GM11168 (cell line): ENCODE results near the gene CRYBA1.

Experiments
- in situ Hi-C: fragments of 300-500 bp; cut with MboI; formaldehyde crosslinking; loops from one replicate; pipeline ENCODE4 v1.12.0; 2022; ENCODE audit warnings: low sequenced_read_pairs; ENCODE audit not compliant: unreplicated experiment

CRYBA1 gene

DNA sequence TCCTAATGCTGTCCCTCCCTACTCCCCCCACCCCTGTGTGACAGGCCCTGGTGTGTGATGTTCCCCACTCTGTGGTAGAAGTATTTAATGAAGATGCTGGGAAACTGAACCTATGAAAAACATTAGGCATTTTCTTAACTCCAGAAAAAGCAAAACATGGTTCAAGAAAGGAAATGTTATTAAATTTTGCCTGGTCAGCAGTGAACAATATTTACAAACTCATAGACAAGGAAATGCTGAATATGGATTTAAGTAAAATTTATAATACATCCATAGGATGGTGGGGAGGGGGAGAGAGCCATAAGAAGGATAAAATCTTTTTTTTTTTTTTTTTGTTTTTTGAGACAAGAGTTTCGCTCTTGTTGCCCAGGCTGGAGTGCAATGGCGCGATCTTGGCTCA lies 10.8 kb upstream of the CRYBA1 start:
- in situ Hi-C loops, result no loop called here

DNA sequence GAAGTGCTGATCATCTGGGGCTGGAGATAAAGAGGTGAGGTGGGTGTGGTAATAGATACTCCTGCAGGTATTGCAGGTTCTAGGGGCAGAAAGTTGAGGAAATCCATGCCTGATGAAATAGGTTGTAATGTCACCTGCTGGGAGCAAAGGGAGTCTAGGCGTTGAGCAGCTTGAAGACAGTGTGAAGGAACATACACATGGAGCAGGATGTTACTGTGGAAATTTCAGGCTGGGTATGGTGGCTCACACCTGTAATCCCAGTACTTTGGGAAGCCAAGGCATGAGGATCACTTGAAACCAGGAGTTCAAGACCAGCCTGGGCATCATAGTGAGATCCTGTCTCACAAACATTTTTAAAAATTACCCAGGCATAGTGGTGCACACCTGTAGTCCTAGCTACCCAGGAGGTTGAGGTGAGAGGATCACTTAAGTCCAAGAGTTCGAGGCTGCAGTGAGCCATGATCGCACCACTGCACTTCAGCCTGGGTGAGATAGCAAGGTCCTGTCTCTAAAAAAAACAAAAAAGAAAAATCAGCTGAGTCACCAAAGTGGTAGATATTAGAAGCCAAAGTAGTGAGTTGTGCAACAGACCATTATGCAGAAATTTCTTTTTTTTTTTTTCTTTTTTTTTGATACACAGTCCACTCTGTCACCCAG lies 9.1 kb upstream of the CRYBA1 start:
- in situ Hi-C loops, result no loop called here

DNA sequence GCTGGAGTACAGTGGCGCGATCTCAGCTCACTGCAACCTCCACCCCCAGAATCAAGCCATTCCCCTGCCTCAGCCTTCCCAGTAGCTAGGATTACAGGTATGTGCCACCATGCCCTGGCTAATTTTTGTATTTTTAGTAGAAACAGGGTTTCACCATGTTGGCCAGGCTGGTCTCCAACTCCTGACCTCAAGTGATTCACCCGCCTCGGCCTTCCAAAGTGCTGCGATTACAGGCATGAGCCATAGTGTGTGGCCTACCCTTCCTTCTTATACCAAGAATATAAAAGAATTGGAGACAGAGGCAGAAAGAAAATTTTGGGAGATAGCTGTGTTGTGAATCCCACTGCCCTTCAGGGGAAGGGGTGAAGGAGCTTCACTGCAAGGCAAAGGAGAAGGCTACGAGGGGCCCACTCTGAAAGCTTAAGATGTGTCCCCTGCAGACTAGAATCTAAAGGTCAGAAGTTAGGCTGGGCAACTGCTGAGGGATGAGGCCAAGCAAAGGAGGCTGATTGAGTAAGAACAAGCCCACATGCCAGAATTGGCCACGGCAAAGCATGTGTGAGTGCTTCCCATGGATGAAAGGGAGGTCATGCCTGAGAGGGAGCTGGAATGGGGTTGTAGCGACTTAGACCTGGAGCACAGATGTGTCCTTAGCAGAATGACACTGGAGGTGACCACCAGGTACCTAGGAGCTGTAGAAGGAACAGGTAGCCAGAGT lies 8.4 kb upstream of the CRYBA1 start:
- in situ Hi-C loops, result no loop called here

DNA sequence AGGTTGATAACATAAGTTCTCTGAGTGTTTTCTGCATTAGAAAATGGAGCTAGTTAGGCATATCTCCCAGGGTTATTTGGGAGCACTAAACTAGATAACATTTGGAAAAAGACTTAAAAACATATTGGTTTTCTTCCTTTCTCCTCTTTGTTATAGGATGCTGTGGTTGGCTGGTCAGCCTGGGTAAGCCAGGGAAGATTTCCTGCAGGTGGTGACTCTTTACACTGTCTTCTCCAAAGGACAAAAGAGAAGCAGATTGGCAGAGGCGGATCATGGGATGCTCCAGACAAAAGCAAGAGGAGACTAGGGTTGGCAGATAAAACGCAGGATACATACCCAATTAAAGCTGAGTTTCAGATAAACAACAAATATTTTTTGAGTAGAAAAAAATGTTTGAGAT lies 6.2 kb upstream of the CRYBA1 start:
- in situ Hi-C loops, result no loop called here

DNA sequence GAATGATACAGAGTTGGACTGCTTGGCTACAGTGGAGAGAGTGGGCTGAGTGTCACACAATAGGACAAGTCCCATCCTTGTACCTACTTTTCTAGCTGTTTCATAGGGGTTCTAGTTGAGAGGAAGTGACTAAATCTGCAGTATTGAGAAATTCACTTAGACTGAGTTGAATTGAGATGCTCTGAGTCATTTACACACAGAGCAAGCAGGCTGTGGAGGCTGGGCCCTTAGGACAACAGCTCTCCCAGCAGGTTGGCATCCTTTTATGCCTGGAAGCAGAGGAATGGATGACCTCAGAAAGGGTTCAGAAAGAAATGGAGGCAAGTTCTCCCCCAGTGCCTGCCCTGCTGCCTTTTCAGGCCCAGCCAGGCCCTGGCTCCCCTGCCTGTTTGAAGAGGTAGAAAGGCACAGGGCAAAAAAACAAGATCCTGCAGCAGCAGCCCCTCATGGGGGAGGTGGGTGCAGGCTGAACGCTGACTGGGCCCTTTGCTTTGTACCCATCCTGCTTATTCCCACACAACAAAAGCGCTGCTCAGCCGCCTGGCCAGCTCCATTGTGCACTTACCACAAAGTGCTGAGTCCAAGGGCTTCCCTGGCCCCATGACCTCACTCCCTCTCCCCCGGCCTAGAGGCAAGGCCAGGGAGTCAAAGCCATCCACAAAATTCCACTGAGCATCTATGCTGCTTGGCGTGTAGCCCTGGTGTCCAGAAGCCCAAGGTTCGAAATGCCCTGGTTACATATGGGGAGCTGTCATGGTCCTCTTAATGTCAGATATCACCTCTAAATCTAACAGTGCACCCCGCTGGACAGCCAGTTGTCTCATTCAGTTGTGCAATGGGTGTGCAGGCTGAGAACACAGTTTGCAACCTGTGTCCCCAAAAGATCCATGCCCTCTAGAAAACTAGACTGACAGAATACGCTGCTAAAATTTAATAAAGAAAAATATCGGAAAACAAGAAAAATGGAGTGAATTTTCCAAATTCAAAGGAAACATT lies 5.4 kb upstream of the CRYBA1 start:
- in situ Hi-C loops, result no loop called here

DNA sequence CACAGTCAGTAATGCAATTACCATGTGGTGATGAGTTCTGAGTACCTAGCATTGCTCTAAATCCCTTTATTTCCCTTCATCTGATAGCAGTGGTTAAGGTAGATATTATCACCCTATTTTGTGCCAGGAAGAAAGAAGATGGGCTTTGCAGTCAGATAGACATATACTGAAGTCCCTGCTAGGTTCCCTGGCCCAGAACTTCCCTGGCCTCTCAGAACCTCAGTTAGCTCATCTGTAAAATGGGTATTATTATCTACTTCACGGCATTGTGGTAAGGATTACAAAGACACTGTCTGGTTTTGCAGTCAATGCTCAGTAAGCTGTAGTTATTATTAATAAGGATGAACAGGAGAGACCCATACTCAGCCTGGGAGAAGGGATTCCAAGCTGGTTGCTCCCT lies 4.6 kb upstream of the CRYBA1 start:
- in situ Hi-C loops, result no loop called here

DNA sequence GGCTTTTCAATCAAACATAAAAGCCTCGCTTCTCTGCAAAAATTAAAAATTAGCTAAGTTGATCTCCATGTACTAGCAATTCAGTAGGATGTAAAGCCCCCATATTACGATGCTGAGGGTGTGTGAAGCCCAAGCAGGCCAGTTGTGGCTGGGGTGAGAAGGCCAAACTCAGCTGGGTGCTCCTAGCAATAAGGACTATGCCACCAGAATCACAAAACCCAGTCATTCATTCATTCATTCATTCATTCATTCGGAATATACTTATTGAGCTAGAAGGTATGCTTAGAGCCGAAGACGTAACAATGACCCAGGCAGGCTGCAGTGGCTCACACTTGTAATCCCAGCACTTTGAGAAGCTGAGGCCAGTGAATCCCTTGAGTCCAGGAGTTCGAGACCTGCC lies 3.9 kb upstream of the CRYBA1 start:
- in situ Hi-C loops, result no loop called here

DNA sequence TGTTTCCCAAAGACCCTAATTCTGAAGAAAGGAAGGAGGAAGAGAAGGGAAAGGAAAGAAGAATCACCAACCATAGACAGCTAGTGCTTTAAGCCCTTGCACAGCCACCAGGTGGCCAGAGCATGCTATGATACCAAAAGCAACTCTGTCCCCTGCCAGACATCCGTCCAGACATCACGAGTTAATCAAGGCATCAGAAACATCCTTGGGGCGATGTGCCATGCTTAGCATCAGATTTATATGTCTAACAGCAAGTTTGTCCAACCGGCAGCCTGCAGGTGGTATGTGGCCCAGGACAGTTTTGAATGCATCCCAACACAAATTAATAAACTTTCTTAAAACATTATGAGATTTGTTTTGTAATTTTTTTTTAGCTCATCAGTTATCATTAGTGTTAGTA lies 2.9 kb upstream of the CRYBA1 start:
- in situ Hi-C loops, result no loop called here

DNA sequence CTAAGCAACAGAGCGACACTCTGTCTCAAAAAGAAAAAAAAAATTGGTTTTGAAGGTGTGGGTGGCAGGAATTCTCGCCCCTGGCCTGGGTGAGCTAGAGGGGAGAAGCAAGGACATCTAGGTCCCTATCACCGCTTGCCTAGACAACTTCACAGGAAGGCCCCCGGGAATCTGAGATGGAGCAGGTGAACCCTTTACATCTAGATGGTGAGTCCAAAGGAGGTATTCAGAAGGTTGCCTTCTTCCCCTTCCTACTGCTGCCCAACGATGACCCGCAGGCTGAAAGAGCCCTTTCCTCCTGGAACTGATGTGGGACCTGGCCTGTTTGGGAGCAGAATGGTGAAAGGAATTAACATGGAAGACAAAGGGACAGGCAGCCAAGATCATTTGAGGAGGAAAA lies 1.3 kb upstream of the CRYBA1 start:
- in situ Hi-C loops, result no loop called here

DNA sequence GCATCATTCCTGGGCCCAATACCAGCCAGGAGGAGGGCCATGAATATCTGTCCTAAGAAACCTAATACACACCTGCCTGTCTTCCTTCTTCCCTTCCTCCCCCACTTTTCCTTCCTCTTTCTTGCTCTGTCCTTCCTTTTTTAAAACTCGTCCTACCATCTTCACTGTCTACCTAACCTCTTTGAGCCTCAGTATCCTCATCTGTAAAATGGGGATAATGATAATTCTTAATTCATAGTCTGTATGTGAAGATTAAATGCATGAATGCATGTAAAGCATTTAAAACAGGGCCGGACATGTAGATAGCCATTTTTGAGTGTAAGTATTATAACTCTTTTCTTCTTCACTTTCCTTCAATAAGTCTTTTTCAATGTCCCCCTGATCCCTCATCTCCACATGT lies 560 bp downstream of the CRYBA1 start:
- in situ Hi-C loops, result no loop called here

DNA sequence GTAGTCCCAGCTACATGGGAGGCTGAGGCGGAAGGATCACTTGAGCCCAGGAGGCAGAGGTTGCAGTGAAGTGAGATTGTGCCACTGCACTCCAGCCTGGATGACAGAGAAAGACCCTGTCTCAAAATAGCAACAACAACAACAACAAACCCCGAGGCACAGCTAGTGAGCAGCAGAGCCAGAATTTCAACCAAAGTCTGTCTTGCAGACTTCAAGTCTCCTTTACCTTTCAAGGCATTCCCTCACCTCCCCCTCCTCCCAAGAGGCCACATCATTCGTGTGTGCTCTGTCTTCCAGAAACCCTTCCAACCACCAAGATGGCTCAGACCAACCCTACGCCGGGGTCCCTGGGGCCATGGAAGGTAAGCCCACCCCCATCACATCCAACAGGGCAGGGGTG lies 2.2 kb downstream of the CRYBA1 start:
- in situ Hi-C loops, result no loop called here

DNA sequence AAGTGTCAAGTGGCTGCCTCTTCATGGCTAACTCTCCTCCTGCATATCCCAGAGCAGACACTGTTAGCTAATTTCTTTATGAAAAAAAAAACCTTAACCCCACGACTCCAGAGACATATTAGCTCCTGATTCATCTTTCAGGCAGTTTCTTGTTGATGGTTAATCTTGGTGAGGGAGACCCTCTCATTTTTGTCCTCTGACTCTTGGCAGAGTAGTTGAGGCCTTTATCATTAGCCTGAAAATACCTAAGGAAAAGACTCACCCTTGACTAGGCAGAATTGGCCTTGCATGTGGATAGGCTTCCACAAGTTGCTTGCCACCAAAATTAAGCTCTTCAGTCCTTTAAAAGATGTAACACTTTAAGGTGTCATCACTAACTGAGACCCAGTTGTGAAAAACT lies 4.0 kb downstream of the CRYBA1 start:
- in situ Hi-C loops, result no loop called here

DNA sequence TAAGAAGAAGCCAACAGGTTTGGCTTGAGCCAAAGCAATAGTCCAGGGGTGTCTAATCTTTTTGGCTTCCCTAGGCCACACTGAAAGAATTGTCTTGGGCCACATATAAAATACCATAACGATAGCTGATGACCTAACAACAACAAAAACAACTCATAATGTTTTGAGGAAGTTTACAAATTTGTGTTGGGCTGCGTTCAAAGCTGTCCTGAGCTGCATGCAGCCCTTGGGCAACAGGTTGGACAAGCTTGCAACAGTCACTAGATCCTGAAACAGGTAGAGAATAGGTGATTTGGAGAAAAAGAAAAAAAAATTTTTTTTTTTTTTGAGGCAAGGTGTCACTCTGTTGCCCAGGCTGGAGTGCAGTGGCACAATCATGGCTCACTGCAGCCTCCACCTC lies 4.5 kb downstream of the CRYBA1 start:
- in situ Hi-C loops, result no loop called here

DNA sequence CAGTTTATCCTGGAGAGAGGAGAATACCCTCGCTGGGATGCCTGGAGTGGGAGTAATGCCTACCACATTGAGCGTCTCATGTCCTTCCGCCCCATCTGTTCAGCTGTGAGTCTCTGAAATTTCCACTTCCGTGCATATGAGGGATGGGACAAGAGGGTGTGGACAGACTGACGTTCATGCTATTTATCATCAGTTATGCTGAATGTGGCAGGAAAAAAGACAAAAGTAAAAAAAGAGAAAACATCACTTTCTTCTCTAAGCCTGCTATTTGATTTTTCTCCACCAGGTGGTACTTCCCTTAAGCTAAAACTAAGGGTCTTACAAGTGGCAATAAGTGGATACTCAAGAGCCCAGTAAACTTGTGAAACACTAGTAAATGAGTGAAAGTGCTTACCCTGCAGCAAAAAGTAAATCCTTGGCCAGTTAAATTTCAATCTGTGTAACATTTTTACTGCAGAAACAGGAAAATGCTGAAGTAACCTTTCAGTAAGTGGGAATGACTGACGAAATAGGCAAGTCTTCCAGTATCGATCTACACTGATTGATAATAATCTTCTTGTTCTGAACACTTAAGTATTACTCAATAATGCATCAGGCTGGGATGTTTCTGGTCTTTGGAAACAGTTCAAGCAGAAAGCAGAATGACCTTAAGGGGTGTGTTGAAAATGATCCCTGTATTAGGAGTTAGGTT lies 5.6 kb downstream of the CRYBA1 start:
- in situ Hi-C loops, result no loop called here

DNA sequence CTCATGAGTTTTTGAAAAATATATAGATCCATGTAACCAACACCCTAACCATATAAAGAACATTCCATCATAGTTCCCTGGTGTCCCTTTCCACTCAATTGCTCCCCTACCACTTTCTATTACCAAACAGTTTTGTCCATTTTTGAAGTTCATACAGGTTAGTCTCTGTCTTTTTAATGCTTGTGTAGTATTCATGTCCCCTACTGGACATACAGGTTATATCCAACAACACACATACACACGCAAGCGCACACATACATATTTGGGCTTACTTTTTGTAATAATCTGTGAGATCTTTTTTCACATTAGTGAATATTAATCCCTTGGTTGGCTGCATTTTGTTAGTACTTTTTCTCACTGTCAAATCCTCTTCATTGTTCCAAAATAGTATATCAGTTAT lies 6.4 kb downstream of the CRYBA1 start:
- in situ Hi-C loops, result no loop called here

DNA sequence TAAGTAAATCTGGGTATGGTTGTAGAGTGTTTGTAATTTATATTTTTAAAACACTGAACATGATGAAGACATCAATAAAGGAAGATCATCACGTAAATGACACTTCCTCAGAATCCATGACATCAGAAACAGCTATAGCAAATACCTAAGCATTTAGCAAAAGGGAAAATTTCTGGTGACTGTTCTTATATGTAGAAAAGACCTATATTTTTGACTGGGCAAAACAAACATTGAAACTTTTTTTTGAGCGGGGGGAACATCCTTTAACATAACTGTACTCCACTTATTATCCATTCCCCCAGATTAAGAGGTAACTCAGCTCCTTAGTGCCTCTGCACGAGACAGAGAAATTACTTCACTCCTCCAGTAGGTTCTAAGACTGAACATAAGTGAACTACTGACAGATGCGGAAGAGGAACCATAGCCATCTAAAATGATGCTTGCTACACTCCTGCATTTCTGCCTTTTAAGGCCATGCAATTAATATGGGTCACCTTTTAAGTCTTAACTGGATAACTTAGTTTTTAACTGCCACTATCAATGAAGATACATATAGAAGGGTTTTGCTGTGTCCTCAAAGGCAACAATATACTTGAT lies 9.4 kb downstream of the CRYBA1 start:
- in situ Hi-C loops, result no loop called here

DNA sequence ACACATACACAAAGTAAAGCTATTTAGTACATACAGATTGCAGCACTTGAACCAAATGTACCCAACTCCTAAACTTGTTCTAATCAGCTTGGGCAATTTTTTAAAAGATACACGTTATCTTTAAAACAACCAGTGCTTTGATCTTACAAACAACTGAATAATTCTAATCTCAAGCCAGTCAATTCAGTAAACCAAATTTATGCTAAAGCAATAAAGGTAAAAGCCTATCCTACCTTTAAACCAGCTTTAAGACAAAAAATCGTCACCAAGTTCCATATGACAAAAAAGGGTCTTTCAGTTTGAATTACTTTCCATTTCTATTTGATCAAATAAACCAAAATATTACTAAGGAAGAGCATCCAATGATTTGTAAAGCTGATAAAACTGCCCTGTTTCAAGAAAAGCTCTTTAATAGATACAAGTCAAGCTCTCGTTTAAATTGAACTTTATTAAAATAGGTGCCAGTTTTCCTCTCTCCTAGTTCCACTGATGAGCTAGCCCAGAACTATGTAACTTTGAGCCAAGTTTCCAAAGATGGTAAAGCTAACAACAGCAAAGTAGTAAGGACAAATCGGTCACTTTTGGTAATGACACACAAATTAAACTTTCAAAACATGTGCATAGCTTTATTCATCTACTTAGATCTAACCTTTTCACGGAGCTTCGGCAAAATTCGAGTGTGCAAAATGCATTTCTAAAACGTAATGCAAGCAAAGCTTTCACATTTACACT lies 10.2 kb downstream of the CRYBA1 start:
- in situ Hi-C loops, result no loop called here

DNA sequence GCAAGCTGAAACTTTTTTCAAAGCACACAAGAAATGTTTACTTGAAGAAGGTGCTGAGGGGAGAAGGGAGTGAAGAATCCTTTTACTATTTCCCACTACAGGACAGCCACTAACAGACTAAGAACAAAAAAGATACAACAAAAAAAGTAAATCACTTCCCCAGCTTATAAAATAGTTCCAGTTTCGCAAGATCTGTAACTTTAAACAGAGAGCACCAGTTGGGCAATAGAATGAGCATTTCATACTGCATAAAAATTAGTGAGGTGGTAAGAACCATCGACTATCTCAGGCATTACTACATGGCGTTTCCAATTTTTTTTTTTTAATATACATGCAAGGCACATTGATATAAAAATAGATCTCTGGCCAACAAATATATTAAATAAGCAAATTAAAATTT lies 11.1 kb downstream of the CRYBA1 start:
- in situ Hi-C loops, result no loop called here

DNA sequence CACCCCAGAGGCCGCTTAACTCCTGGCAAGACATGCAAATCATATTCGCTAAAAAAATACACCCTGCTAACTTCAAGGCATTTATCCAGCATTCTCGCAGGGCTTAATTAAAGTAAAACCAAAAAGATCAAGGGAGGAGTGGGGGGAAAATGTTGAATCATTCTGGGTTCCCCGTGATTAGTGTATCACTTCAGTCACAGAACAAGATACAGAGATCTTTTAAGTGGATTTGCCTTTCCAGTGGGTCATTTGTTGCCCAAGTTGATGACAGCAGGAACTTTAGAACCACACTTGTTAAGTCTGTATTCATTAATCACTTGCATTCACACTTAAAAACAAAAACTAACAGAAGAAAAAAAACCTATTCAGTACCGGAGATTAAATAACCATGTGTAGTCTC lies 17.3 kb downstream of the CRYBA1 start:
- in situ Hi-C loops, result no loop called here
